Measurements from ENCODE around the gene CDKL4.
"Not testable (repeated sequence)": the region's sequence is repeated elsewhere in the genome, so short reads cannot be mapped to it uniquely, and the experiment has no call there.

CDKL4 gene

DNA sequence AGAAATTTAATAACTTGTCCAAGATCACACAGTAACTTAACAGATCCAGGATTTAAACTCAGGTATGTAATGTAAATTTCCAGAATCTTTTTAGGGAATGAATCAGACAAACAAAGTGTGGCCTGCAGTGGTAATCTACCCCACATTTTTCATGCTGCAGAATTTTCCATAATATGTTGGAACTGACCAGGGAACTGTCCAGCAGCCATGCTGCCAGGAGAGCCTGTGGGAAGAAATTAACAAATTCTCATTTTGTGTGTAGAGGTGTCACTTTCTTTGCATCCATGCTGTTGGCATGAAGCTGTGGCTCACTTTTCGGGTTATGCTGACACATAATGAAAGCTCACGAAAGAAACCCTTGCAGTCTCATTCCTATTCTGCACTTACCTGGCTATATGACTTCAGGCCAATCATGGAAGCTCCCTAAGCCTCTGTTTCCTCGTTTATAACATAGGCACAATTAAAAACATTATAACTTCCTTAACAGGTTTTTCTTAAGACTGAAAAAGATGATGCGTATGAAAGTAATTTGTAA, 54.7 kb downstream of the CDKL4 start:
- no peak for DNase-seq
- intact Hi-C loops (cut with DNase I) = no loop called here

DNA sequence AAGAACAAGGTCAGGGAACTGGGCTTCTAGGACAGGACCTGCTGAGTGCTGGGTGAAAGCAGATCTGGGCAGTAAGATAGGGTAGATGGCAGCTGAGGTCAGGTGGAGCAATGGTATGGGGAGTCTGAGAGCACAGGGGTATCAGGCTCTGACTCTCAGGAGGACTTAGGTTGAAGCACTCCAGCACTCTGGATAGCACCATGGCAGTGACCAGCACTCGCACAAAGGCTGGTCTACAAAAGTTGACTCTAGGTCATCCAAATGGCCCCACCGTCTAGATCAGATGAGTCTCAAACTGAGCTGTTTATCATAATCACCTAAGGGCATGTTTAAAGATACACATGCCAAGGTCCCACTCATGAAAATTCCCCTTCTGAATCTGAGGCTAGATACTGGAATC, 60.1 kb downstream of the CDKL4 start:
- intact Hi-C loops (cut with DNase I) = no loop called here
- DNase-seq = no peak

DNA sequence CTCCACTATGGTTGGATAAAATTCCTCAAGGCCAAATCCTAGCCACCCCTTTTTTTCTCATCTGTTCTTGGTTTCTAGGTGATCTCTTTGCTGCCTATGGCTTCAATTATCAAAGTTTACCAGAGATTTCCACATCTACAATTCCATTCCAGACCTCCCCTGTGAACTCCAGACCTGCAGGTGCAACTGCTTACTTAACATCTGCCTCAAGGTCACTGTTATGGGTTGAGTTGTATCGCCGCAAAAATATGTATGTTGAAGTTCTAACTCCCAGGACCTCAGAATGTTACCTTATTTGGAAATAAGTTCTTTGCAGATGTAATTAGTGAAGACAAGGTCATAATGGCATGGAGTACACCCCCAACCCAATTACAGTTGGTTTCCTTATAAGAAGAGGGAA, 62.5 kb downstream of the CDKL4 start:
- intact Hi-C loops (cut with DNase I) = no loop called here

DNA sequence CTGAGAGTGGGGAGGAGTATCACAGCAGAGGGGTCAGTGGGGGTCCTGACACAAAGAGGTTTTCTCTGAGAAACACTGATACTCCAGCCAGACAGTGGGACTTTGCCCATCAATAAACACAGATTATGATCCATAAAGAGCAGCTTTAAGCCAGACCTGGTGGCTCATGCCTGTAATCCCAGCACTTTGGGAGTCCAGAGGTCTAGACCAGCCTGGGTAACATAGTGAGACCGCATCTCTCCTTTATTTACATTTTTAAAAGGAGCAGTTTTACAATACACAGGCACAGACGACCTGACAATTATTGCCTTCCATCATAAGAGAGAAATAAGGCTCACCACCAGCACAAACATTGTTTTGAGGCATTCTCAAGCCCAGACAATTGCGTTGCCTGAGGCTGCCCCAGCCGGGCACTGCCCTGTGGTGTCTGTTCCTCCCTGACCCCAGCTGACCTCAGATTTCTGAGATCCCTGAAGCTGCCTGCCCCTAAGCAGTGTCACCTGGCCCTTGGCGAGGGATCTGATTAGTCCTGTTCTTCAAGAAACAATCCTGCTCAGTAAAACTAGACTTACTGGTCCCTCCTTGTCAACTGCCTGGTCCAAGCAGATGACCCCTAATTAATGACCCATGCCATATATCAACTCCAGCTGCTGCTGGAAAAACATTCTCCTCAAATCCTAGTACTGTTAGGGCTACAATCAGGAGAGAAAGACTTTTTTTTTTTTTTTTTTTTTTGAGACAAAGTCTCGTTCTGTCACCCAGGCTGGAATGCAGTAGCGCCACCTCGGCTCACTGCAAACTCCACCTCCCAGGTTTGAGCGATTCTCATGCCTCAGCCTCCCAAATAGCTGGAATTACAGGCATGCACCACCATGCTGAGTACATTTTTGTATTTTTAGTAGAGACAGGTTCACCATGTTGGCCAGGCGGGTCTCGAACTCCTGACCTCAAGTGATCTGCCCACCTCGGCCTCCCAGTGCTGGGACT, 63.5 kb downstream of the CDKL4 start:
- intact Hi-C loops (cut with DNase I) = no loop called here
- DNase-seq = no peak

More for the DNA sequence above, 62.5 kb downstream of the CDKL4 start:
- DNase-seq = no peak

DNA sequence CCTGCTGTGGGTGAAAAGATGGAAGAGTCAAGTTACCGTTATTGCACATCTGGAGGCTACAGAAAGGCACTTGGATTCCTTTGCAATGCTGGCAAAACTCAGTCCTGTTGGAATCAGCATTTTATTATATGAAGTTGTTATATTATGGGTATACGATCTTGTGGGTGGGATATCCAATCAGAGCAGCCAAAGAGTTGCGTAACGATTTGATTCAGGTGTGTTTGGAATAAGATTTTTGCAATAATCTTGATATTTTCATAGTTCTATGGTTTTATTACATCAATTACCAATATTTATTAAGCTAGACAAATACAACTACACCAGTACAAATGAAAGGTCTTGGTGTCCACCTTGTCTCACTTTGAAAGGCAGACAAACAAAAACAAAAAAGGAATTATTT, 65.0 kb downstream of the CDKL4 start:
- intact Hi-C loops (cut with DNase I) = no loop called here
- DNase-seq = no peak

DNA sequence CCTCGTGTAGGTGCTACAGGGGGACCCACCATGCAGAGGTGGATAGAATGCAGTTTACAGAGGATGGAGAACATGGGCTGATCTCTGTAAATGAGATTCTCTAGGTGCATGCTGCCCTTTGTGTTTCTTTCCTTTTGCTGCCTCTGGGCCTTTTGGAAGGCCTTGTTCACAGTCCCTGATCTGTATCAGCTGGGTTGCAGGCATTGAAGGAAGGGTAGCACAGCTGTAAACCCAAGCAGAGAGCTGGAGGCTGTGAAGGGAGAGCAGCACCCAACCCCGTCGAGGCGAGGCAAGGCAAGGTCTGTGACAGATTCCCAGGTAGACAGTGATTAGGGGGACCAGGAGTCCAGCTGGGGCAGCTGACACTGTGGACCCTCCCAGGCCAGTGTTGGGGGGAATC, 66.8 kb downstream of the CDKL4 start:
- intact Hi-C loops (cut with DNase I) = no loop called here
- no peak for DNase-seq

DNA sequence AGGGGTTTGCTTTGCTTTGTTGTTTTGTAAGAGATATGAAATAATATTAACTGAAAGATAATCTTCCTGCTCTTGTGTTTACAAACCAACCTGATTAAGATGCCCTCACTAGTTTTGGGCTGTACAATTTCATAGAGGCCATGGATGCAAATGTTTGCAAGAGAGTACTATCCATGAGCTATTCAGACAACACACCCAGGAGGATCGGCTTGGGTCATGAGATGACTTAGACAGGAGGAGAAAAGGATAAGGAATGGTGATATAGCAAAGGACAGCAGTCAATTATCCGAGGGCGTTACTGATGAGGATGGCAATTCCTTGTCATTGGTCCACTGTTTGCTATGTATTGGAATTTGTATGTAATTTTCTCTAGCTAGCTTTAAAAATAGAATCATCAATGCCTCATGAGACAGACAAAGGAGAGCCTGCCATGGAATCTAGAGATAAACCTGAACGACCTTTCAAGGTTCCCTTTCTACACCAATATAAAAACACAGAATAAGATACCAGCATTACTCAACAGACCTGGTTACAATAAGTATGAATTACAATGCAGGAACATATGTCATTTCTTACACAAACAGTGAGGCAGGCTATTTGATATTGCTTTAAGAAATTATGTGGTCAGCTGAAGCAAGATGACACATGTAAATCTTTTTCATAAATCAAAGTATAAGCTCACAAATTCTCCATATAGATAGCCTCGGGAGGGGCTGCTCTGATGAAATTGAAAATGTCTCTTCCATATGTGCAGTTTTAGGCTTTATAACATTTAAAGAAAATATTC, 68.6 kb downstream of the CDKL4 start:
- no peak for DNase-seq
- intact Hi-C loops (cut with DNase I) = no loop called here

DNA sequence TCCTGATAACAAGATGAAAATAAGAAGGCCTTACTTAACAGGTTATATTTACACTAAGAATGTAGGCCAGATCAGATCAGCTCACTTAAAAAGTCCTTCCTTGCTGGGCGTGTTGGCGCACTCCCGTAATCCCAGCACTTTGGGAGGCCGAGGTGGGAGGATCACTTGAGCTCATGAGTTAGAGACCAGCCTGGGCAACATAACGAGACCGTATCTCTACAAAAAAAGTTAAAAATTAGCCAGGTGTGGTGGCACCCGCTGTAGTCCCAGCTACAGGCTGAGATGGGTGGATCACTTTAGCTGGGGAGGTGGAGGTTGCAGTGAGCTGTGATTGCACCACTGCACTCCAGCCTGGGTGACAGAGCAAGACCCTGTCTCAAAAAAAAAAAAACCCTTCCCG, 69.7 kb downstream of the CDKL4 start:
- intact Hi-C loops (cut with DNase I) = no loop called here
- DNase-seq = no peak

DNA sequence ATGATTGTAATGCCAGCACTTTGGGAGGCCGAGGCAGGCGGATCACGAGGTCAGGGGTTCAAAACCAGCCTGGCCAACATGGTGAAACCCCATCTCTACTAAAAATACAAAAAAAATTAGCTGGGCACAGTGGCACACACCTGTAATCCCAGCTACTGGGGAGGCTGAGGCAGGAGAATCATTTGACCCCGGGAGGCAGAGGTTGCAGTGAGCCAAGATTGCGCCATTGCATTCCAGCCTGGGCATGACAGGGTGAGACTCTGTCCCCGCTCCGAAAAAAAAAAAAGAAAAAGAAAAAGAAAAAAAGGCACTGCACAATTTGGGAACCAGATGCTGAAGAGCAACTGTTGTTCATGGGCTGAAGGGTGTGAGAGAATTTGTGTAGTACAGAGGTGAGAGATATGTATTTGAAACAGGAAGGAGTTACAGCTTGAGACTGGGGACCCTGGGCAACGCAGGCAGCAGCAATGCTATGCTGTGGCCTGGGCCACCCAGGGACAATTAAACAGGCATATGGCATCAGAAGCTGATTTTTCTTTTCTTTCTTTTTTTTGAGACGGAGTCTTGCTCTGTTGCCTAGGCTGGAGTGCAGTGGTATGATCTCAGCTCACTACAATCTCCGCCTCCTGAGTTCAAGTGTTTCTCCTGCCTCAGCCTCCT, 71.6 kb downstream of the CDKL4 start:
- DNase-seq; intact Hi-C loops (cut with DNase I): not testable (repeated sequence)

DNA sequence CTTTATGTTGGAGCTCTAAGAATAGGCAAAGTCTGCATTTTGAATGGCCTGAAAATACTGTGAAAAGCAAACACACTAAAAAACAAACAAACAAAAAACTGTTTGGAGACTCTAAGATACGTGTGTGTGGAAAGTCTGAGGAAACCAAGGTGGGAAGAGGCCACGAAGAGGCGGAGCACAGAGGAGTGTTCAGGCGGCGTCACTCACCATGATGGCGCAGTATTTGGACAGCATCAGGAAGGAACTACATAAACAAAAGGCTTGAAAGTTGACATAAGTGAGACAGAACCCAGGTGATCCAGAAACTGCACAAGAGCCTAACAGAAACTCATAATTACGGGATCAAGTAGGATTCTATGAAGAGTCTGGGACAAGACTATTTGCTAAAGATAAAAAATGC, 72.1 kb downstream of the CDKL4 start:
- DNase-seq = no peak
- intact Hi-C loops (cut with DNase I) = no loop called here

DNA sequence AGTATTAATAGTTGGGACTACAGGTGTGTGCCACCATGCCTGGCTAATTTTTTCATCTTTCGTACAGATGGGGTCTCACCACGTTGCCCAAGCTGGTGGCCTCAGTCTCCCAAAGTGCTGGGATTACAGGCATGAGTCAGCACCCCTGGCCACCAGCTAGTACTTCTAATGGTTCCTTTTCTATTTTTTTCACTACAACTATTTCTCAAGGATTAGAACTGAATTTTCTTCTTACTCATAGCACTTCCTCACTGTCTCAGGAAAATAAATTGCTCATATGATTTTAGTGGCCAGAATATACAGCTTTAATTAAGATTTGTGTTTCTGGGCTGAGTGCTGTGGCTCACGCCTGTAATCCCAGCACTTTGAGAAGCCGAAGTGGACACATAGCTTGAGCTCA, 79.7 kb downstream of the CDKL4 start:
- DNase-seq = no peak
- intact Hi-C loops (cut with DNase I) = no loop called here

DNA sequence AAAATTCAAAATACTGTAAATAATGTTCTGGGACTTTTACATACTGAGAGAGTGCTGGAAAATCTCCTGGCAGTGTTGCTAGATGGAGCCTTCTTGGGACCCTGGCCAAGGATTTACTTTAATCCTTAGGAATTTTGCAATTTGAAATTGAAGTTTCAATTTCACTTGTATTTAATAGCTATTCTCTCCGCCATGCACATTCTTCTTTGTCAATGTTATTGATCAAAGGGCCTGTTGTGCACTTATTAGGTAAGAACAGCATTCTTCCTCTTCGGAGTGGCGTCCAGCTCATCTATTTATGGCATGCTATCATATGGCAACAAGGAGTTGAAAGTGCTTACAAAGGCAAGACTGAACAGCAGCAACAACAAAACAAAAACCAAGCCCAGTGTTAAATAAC, 82.8 kb downstream of the CDKL4 start:
- intact Hi-C loops (cut with DNase I) = no loop called here

DNA sequence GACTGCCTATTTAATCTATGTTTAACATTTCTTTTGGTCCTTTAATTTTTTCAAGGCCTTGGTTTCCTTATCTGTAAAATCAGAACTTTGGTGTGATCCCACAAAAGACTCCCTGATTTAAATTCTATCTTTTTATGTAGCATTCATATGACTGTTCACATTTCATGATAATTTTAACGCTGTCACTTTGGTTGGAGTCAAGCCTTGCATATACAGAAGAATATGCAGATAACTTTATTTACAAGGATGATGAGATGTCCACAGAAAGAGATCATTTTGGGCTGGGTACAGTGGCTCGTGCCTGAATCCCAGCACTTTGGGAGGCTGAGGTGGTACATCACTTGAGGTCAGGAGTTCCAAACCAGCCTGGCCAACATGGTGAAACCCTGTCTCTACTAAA, 84.5 kb downstream of the CDKL4 start:
- intact Hi-C loops (cut with DNase I) = no loop called here
- no peak for DNase-seq

More for the DNA sequence above, 82.8 kb downstream of the CDKL4 start:
- DNase-seq = no peak

DNA sequence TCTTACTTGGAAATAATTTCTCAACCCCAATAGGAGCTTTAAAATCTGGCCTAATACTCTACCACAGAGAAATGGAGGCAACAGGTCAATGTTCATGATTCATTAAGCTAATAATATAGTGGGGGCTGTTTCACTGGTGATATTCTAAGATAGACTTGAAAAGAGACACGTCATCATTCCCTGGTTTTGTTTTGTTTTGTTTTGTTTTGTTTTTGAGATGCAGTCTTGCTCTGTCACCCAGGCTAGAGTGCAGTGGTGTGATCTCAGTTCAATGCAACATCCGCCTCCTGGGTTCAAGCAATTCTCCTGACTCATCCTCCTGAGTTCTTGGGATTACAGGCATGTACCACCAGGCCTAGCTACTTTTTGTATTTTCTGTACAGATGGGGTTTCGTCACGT, 85.4 kb downstream of the CDKL4 start:
- intact Hi-C loops (cut with DNase I) = no loop called here
- DNase-seq = no peak

DNA sequence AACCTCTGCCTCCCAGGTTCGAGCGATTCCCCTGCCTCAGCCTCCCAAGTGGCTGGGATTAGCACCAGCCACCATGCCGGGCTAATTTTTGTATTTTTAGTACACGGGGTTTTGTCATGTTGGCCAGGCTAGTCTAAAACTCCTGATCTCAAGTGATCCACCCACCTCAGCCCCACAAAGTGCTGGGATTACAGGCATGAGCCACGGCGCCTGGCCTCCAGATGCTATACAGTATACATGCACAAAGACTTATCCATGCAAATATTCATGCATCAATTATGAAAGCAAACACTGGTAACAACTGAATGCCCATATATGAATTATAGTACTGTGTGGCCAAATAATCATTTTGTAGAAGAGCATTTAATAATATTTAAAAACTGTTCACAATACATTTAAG, 86.9 kb downstream of the CDKL4 start:
- DNase-seq = no peak
- intact Hi-C loops (cut with DNase I) = no loop called here

DNA sequence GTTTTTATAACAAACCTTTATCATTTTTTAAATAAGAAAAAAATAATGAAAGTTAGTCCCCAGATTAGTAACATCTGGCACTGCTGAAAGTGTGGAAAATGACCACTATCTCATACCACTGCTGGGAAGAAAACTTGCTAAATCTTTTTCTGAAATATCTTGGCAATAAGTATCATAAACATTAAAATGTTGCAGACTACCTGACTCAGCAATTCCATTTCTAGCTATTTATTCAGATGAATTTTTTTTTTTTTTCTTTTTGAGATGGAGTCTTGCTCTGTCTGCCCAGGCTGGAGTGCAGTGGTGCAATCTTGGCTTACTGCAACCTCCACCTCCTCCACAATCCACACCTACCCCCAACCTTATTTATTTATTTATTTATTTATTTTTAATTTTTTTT, 87.7 kb downstream of the CDKL4 start:
- DNase-seq = no peak
- intact Hi-C loops (cut with DNase I) = no loop called here

DNA sequence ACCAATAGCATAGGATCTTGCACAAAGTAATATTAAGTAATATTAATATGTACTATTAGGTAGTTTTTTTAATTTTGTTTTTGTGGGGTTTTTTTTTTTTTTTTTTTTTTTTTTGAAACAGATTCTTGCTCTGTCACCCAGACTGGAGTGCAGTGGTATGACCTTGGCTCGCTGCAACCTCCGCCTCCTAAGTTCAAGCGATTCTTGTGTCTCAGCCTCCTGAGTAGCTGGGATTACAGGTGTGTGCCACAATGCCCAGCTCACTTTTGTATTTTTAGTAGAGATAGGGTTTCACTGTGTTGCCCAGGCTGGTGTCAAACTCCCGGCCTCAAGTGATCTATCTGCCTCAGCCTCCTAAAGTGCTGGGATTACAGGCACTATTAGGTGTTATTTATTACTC, 88.2 kb downstream of the CDKL4 start:
- intact Hi-C loops (cut with DNase I); DNase-seq: not testable (repeated sequence)

DNA sequence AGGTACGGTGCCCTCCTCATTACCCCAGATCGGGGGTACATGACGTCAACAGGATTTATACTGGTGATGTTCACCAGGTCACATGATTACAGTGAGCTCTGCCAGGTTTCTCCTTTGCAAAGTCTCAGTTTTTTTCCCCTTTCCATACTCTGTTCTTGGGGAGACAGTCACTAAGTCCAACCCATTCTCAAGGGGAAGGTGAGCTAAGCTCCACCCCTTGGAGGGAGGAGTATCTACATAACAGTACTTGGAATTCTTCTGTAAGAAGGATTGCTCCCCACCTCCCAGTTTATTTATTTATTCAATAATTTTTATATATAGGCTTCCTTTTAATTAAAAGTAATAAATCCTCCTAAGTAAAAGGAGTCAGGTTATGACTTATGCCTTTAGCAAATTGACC, 88.8 kb downstream of the CDKL4 start:
- DNase-seq = no peak
- intact Hi-C loops (cut with DNase I) = no loop called here

DNA sequence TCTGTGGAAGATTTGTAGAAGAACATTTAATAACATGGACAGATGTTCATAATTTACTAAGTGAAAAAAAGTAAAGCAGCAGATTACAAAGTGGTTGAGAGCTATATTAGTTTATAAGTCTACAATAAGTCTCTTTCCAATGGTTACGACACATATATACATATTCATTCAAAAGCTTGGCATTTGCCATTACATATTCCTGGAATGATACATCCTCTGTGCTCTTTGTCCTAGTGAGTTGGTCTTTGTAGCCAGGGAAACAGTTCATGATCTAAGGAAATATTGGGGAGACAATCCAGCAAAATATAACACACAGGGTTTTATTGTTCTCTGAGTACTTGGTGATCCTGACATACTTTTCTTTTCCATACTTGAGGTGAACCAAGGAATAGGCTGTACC, 90.5 kb downstream of the CDKL4 start:
- no peak for DNase-seq
- intact Hi-C loops (cut with DNase I) = no loop called here

DNA sequence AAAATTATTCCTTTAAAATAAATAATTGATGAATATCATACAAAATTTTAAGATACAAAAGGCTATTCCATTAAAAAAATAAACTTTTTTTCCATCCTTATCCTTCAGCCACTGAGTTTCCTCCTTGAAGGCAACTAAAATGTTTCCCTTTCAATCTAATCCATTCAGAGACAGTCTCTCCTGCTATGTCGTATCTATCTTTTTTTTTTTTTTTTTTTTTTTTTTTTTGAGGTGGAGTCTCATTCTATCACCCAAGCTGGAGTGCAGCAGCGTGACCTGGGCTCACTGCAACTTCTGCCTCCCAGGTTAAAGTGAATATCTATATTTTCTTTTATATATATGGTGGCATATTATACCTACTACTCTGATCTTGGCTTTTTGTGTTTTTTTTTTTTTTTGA, 91.3 kb downstream of the CDKL4 start:
- DNase-seq = no peak
- intact Hi-C loops (cut with DNase I) = no loop called here

Data from head of caudate nucleus (tissue), 42 donors.